Right atrium auricular region (tissue), 2 donors: ENCODE data around the gene SH2D6. TPM values are rescaled to one million over a fixed set of nuclear protein-coding genes. Genes with fewer than 3 reads are reported as not detected.

Experiments used
- DNase-seq: peaks from one replicate; pipeline ENCODE4 v3.0.0-alpha.2; 2019; ENCODE audit warnings: low spot score
- H3K27ac ChIP-seq, 2 donors: fragments of 200-600 bp; sonication (generic); 1 replicate in 1 of 2; 2 replicates in 1 of 2; pipeline ENCODE4 v1.5.1; 2016 to 2019
- H3K27me3 ChIP-seq, 2 donors: fragments of 200-600 bp; sonication (generic); one replicate each; pipeline versions ENCODE4 v1.5.1 to v1.6.0; 2017 to 2019
- H3K36me3 ChIP-seq: fragments of 200-600 bp; sonication (generic); one replicate; pipeline ENCODE4 v1.5.1; 2016
- H3K4me1 ChIP-seq, 2 donors: fragments of 200-600 bp; sonication (generic); one replicate each; pipeline versions ENCODE4 v1.5.1 to v1.6.0; 2017 to 2019
- H3K4me3 ChIP-seq, 2 donors: fragments of 200-600 bp; sonication (generic); 1 replicate in 1 of 2; 2 replicates in 1 of 2; pipeline ENCODE4 v1.5.1; 2017 to 2019; ENCODE audit warnings: mild to moderate bottlenecking in 1 of 2, moderate library complexity in 1 of 2
- H3K9me3 ChIP-seq, 2 donors: fragments of 200-600 bp; sonication (generic); one replicate each; pipeline ENCODE4 v1.5.1; 2019
- CTCF ChIP-seq, 2 donors: fragments of 200-600 bp; sonication (generic); IDR thresholded peaks; one replicate each; pipeline ENCODE4 v1.5.1; 2019; ENCODE audit warnings: antibody characterized with exemption in 2 of 2
- total RNA-seq, 2 donors: library from RNA; depleted of rRNA; stranded (reverse); fragments of >200 nt; gene quantifications; one replicate each; pipeline ENCODE4 v1.1.0, GENCODE V29; 2016

The SH2D6 gene
- total RNA-seq, 2 donors from 2014 or later, result not detected

DNA sequence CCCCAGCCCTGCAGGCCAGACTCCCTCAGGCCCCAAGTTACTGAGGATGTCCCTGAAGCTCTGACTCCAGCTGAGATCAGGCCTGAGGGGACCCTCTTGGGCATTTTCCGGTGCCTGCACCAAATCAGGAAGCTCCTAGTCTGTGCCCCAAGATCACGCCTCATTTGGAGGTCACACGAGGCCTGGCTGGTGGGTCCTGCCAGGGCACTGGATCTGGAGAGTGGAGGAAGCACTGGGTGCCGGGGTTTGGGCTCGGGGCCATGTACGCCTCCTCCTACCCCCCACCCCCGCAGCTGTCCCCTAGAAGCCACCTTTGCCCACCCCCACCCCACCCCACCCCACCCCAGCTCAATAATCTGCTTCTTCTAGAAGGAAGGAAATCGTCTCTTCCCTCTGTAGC lies 16.2 kb downstream of the SH2D6 start:
- no peak for DNase-seq
- Histone ChIP-seq H3K9me3 (no peaks in the 10 kb centered on the region), H3K27ac (peak overlapping the region; percentile 95 to 97), H3K4me1 (peaks cover 0 to 66% of the 10 kb centered on the region in 2 donors), H3K36me3 (no peaks in the 10 kb centered on the region), H3K27me3 (no peaks in the 10 kb centered on the region), H3K4me3 (no peak overlapping the region)
- no peak for TF ChIP-seq CTCF (IDR thresholded peaks at IDR 0.05)

DNA sequence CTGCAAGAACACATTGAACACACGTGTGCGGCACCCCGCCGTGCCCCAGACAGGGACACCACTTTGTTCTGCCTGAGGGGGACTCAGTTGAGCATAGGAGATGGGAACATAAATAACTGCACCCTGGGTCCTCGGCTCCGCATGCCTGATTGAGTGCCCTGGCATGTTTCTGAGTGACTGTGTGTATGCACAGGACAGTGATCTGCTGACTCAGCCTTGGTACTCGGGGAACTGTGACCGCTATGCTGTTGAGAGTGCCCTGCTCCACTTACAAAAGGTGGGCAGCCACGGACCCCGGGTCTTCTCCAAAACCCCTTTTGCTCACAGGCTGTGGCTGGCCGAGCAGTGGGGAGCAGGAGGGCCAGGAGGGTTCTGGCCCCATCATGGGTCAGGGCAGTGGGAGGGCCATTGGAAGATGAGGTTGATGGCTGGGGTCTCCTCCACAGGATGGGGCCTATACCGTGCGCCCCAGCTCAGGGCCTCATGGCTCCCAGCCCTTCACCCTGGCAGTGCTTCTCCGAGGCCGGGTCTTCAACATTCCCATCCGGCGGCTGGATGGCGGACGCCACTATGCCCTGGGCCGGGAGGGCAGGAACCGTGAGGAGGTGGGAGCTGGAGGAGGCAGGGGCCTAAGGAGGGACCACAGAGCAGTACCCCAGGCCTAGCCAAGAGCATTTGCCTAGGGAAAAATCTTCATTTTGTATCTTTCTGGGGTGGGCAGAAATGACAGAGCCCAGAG lies 16.9 kb downstream of the SH2D6 start:
- no peaks in the 10 kb centered on the region for H3K36me3 ChIP-seq
- TF ChIP-seq CTCF (IDR thresholded peaks at IDR 0.05), result no peak
- H3K27me3 ChIP-seq, result no peaks in the 10 kb centered on the region
- no peaks in the 10 kb centered on the region for H3K9me3 ChIP-seq
- DNase-seq, result no peak
- no peak overlapping the region for H3K4me3 ChIP-seq
- H3K27ac ChIP-seq, result peak overlapping the region; percentile 95 to 97
- H3K4me1 ChIP-seq, result peaks cover 0 to 66% of the 10 kb centered on the region in 2 donors

- Histone ChIP-seq H3K36me3 (no peaks in the 10 kb centered on the region), H3K9me3 (no peaks in the 10 kb centered on the region), H3K4me3 (no peak overlapping the region), H3K4me1 (peaks cover 0 to 66% of the 10 kb centered on the region in 2 donors), H3K27ac (peak overlapping the region; percentile 95 to 97), H3K27me3 (no peaks in the 10 kb centered on the region)
- TF ChIP-seq CTCF (IDR thresholded peaks at IDR 0.05), result no peak
- DNase-seq, result no peak
These were observed 17.7 kb downstream of the SH2D6 start for GRCh38 chr2:85435981-85436835.

DNA sequence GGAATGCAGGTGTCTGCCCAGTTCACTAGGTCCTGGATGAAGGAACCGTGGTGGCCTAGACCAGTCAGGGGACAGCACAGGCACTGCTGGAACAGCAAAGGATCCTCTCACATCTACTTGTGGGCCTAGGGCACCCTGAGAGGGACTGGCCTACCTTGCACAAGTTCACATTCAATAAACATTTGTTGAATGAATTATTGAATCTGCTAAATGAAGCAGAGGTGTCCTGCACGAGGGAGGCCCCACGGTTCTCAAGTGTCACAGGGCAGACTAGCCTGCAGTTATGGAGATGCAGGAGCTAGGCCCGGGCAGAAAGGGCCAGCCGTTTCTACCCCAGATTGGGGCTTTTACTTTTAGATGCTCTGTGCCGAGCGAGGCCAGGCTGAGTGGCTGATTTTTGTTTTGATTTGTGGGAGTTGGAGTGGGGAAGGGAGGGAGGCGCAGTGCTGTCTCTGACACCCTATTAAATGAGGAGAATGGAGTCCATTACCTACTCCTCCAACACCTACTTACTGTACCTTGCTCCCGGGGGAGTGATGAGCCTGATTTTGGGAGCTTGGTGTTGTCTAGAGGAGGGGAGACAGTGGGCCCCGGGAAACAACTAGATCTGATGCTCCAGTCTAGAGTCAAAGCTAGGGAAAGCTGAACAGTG lies 18.4 kb downstream of the SH2D6 start:
- Histone ChIP-seq H3K27ac (peak overlapping the region; percentile 95 to 97), H3K4me3 (peak overlapping the region in 1 of 2 donors; percentile 48), H3K9me3 (no peaks in the 10 kb centered on the region), H3K36me3 (no peaks in the 10 kb centered on the region), H3K4me1 (peaks cover 0 to 66% of the 10 kb centered on the region in 2 donors), H3K27me3 (no peaks in the 10 kb centered on the region)
- no peak for TF ChIP-seq CTCF (IDR thresholded peaks at IDR 0.05)
- DNase-seq, result no peak

GRCh38 chr2:85437488-85438200 lies 19.1 kb downstream of the SH2D6 start:
- peaks cover 0 to 66% of the 10 kb centered on the region in 2 donors for H3K4me1 ChIP-seq
- no peaks in the 10 kb centered on the region for H3K27me3 ChIP-seq
- H3K36me3 ChIP-seq, result no peaks in the 10 kb centered on the region
- no peaks in the 10 kb centered on the region for H3K9me3 ChIP-seq
- peak overlapping the region; percentile 31 to 48 for H3K4me3 ChIP-seq
- peak; percentile 90 for DNase-seq
- no peak for TF ChIP-seq CTCF (IDR thresholded peaks at IDR 0.05)
- peak overlapping the region; percentile 95 to 97 for H3K27ac ChIP-seq
